GM21515 (cell line): ENCODE data around the gene ADARB2.
"Not testable (repeated sequence)": the region's sequence is repeated elsewhere in the genome, so short reads cannot be mapped to it uniquely, and the experiment has no call there.

ENCODE experiments used
- ATAC-seq: cut with Tn5 transposase; IDR thresholded peaks from one replicate; pipeline ENCODE4 v1.9.1; 2021; ENCODE audit not compliant: unreplicated experiment

ADARB2 gene

GRCh38 chr10:1335642-1336041 is 401.7 kb downstream of the ADARB2 start:
- ATAC-seq = no peak

GRCh38 chr10:1333981-1334380 is 403.3 kb downstream of the ADARB2 start:
- ATAC-seq = no peak

GRCh38 chr10:1331560-1331959 is 405.8 kb downstream of the ADARB2 start:
- ATAC-seq = no peak

- no peak for ATAC-seq
Observed at GRCh38 chr10:1329622-1330021, 407.7 kb downstream of the ADARB2 start.

GRCh38 chr10:1328981-1329614 is 408.2 kb downstream of the ADARB2 start:
- ATAC-seq = no peak

GRCh38 chr10:1328161-1328823 is 409.0 kb downstream of the ADARB2 start:
- no peak for ATAC-seq

- ATAC-seq = no peak
Observed at GRCh38 chr10:1327759-1328158, 409.6 kb downstream of the ADARB2 start.

- not testable (repeated sequence) for ATAC-seq
Observed at GRCh38 chr10:1326514-1326913, 410.8 kb downstream of the ADARB2 start.

GRCh38 chr10:1324903-1325302 is 412.4 kb downstream of the ADARB2 start:
- no peak for ATAC-seq

- ATAC-seq = no peak
Observed at GRCh38 chr10:1323951-1324350, 413.4 kb downstream of the ADARB2 start.

- no peak for ATAC-seq
Observed at GRCh38 chr10:1320739-1321320, 416.5 kb downstream of the ADARB2 start.

- no peak for ATAC-seq
Observed at GRCh38 chr10:1316809-1317143, 420.5 kb downstream of the ADARB2 start.

GRCh38 chr10:1316121-1316808 is 421.1 kb downstream of the ADARB2 start:
- no peak for ATAC-seq

GRCh38 chr10:1315178-1315577 is 422.1 kb downstream of the ADARB2 start:
- no peak for ATAC-seq

- ATAC-seq = no peak
Observed at GRCh38 chr10:1311726-1312125, 425.6 kb downstream of the ADARB2 start.

GRCh38 chr10:1310271-1310789 is 427.0 kb downstream of the ADARB2 start:
- ATAC-seq = no peak

GRCh38 chr10:1309617-1310270 is 427.6 kb downstream of the ADARB2 start:
- ATAC-seq = no peak

GRCh38 chr10:1308962-1309616 is 428.2 kb downstream of the ADARB2 start:
- ATAC-seq = no peak

GRCh38 chr10:1308173-1308961 is 429.0 kb downstream of the ADARB2 start:
- no peak for ATAC-seq

GRCh38 chr10:1301143-1301542 is 436.2 kb downstream of the ADARB2 start:
- ATAC-seq = no peak
